SK-N-MC (cell line): Measurements from ENCODE around the gene TCOF1.

Experiments used
- DNase-seq: peaks from one replicate; pipeline ENCODE4 v3.0.0-alpha.2; 2011; ENCODE audit warnings: low read depth, low spot score
- H3K27ac ChIP-seq: fragments of 200-600 bp; sonication (generic); 2 replicates; pipeline ENCODE4 v1.5.1; 2016; ENCODE audit warnings: mixed run types
- H3K36me3 ChIP-seq: fragments of 200-600 bp; sonication (generic); 2 replicates; pipeline ENCODE4 v1.6.1; 2017; ENCODE audit warnings: antibody characterized with exemption, low read length, mixed read lengths; ENCODE audit not compliant: insufficient read depth
- H3K4me3 ChIP-seq: fragments of 200-600 bp; sonication (generic); 2 replicates; pipeline ENCODE4 v1.5.1; 2016
- H3K9ac ChIP-seq: fragments of 200-600 bp; sonication (generic); 2 replicates; pipeline ENCODE4 v1.8.0; 2017; ENCODE audit warnings: mixed run types, mixed read lengths; ENCODE audit not compliant: insufficient read length
- H3K9me3 ChIP-seq: fragments of 200-600 bp; sonication (generic); 2 replicates; pipeline ENCODE4 v1.6.1; 2017; ENCODE audit warnings: low read depth, mild to moderate bottlenecking, antibody characterized with exemption, low read length, moderate library complexity, mixed read lengths
- EZH2 ChIP-seq: fragments of 200-600 bp; sonication (generic); IDR thresholded peaks from one replicate; pipeline ENCODE4 v1.6.1; 2017; ENCODE audit warnings: antibody characterized with exemption
- FOXP2 ChIP-seq: optimal IDR thresholded peaks from 2 replicates; pipeline ENCODE3; 2011; ENCODE audit warnings: mild to moderate bottlenecking, moderate library complexity; ENCODE audit not compliant: insufficient read depth; ENCODE audit errors: extremely low read length, control extremely low read depth
- POLR2AphosphoS5 ChIP-seq: IDR thresholded peaks from 2 replicates; pipeline ENCODE4 v1.6.1; 2012; ENCODE audit warnings: mild to moderate bottlenecking, low read depth, low read length, borderline replicate concordance

Gene TCOF1

GRCh38 chr5:150368526-150368925 is 11.0 kb downstream of the TCOF1 start:
- no peak for DNase-seq
- Histone ChIP-seq H3K9ac (no peak overlapping the region), H3K4me3 (no peak overlapping the region), H3K9me3 (no peaks in the 10 kb centered on the region), H3K36me3 (peaks cover 91% of the 10 kb centered on the region), H3K27ac (no peak overlapping the region)
- TF ChIP-seq FOXP2 (no peak), EZH2 (no peak)

GRCh38 chr5:150372639-150373038 is 15.1 kb downstream of the TCOF1 start:
- no peak overlapping the region for H3K9ac ChIP-seq
- no peak for TF ChIP-seq FOXP2
- no peak for TF ChIP-seq EZH2
- TF ChIP-seq POLR2AphosphoS5, result no peak
- no peak overlapping the region for H3K27ac ChIP-seq

GRCh38 chr5:150374651-150375050 is 17.2 kb downstream of the TCOF1 start:
- no peak overlapping the region for H3K9ac ChIP-seq
- no peak overlapping the region for H3K4me3 ChIP-seq
- TF ChIP-seq FOXP2, result no peak
- no peak for TF ChIP-seq POLR2AphosphoS5
- TF ChIP-seq EZH2, result no peak
- H3K36me3 ChIP-seq, result peaks cover 98% of the 10 kb centered on the region
- DNase-seq, result no peak
- H3K27ac ChIP-seq, result no peak overlapping the region
- H3K9me3 ChIP-seq, result no peaks in the 10 kb centered on the region

More at GRCh38 chr5:150372639-150373038, 15.1 kb downstream of the TCOF1 start:
- no peaks in the 10 kb centered on the region for H3K9me3 ChIP-seq
- no peak overlapping the region for H3K4me3 ChIP-seq
- H3K36me3 ChIP-seq, result peaks cover 98% of the 10 kb centered on the region
- no peak for DNase-seq

GRCh38 chr5:150376799-150377771 is 19.6 kb downstream of the TCOF1 start:
- Histone ChIP-seq H3K9me3 (no peaks in the 10 kb centered on the region), H3K27ac (no peak overlapping the region), H3K9ac (no peak overlapping the region), H3K4me3 (no peak overlapping the region), H3K36me3 (peaks cover 98% of the 10 kb centered on the region)
- TF ChIP-seq POLR2AphosphoS5 (no peak), FOXP2 (no peak), EZH2 (no peak)
- DNase-seq, result no peak

GRCh38 chr5:150377964-150378694 is 20.6 kb downstream of the TCOF1 start:
- Histone ChIP-seq H3K9ac (no peak overlapping the region), H3K36me3 (peaks cover 98% of the 10 kb centered on the region), H3K4me3 (no peak overlapping the region), H3K27ac (no peak overlapping the region), H3K9me3 (no peaks in the 10 kb centered on the region)
- TF ChIP-seq FOXP2, result no peak
- TF ChIP-seq POLR2AphosphoS5, result no peak
- TF ChIP-seq EZH2, result no peak
- DNase-seq, result no peak

- no peaks in the 10 kb centered on the region for H3K9me3 ChIP-seq
- no peak for TF ChIP-seq POLR2AphosphoS5
- TF ChIP-seq FOXP2, result no peak
- TF ChIP-seq EZH2, result no peak
- H3K9ac ChIP-seq, result no peak overlapping the region
- no peak for DNase-seq
- H3K27ac ChIP-seq, result no peak overlapping the region
- H3K36me3 ChIP-seq, result peaks cover 98% of the 10 kb centered on the region
- H3K4me3 ChIP-seq, result no peak overlapping the region
Observed at GRCh38 chr5:150384701-150385100, 27.2 kb downstream of the TCOF1 start.

GRCh38 chr5:150386024-150386855 is 28.7 kb downstream of the TCOF1 start:
- DNase-seq, result no peak
- no peak for TF ChIP-seq POLR2AphosphoS5
- TF ChIP-seq EZH2, result no peak
- TF ChIP-seq FOXP2, result no peak
- Histone ChIP-seq H3K9me3 (no peaks in the 10 kb centered on the region), H3K36me3 (peaks cover 97% of the 10 kb centered on the region), H3K9ac (no peak overlapping the region), H3K4me3 (no peak overlapping the region), H3K27ac (no peak overlapping the region)
